ENCODE measurements around the gene POLR1E.

DNA sequence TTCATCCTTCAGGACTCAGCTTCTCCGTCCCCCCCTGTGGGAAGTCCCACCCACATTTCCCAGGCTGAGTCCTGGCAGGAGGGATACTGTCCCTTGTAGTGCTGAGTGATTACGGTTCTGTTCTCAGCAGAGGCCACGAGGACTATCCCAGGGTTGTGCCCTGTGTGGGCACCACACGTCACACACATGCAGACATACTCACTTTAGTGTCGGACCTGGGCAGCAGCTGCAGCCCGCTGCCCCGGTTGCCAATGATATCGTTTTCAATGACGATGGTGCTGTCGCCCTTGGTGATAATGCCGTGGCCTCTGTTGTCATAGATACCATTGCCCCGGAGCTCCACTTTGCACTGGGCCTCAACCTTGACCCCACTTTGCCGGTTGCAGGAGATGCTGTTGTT lies 32.2 kb downstream of the POLR1E start:
- no peak for TF ChIP-seq TAF1 (IDR thresholded peaks at IDR 0.05; ENCODE audit: borderline replicate concordance, low read depth, low read length)
- no peak for TF ChIP-seq POLR2A (IDR thresholded peaks at IDR 0.05; ENCODE audit: low read depth, low read length)
- TF ChIP-seq POLR2AphosphoS5 (IDR thresholded peaks at IDR 0.05; ENCODE audit: low read depth, low read length), result no peak

Data from GM12892 (cell line).